HFFc6 (cell line): Measurements from ENCODE around the gene TRAPPC8. TPM values are rescaled to one million over a fixed set of nuclear protein-coding genes. Genes with fewer than 3 reads are reported as not detected.

Source experiments
- DNase-seq: peaks from one replicate; pipeline ENCODE4 v3.0.0-alpha.2; 2018
- H3K27ac Mint-ChIP-seq: 2 replicates; pipeline ENCODE4 v1.8.0; 2020; ENCODE audit warnings: mild to moderate bottlenecking, mixed read lengths
- H3K27me3 Mint-ChIP-seq: 2 replicates; pipeline ENCODE4 v1.8.0; 2021; ENCODE audit warnings: mild to moderate bottlenecking, moderate library complexity, mixed read lengths; ENCODE audit not compliant: insufficient read depth
- H3K36me3 Mint-ChIP-seq: 2 replicates; pipeline ENCODE4 v1.8.0; 2021; ENCODE audit warnings: low read depth, mixed read lengths
- H3K4me1 Mint-ChIP-seq: 2 replicates; pipeline ENCODE4 v1.8.0; 2020; ENCODE audit warnings: low read depth, mixed read lengths
- H3K4me3 Mint-ChIP-seq: 2 replicates; pipeline ENCODE4 v1.8.0; 2020; ENCODE audit warnings: mild to moderate bottlenecking, moderate library complexity, mixed read lengths
- H3K9me3 Mint-ChIP-seq: 2 replicates; pipeline ENCODE4 v1.8.0; 2020; ENCODE audit warnings: mild to moderate bottlenecking, mixed read lengths
- CTCF ChIP-seq: fragments of 200-600 bp; sonication (generic); IDR thresholded peaks from 2 replicates; pipeline ENCODE4 v1.5.0; 2021; ENCODE audit warnings: antibody characterized with exemption, mild to moderate bottlenecking
- total RNA-seq, 6 experiments: library from RNA; stranded (reverse); fragmentation: NEBNext Ultra II Directional; extraction: Animal tissue kit (Norgen Biotek cat#: 25700); gene quantifications; 2 replicates in 1 of 6; 3 replicates in 5 of 6; pipeline ENCODE4 v1.2.3, GENCODE V29; 2021

The TRAPPC8 gene
- total RNA-seq, 6 experiments from 2014 or later, result 26.0 to 31.4 (median 29.1) TPM

GRCh38 chr18:31875301-31875700, 67.6 kb downstream of the TRAPPC8 start:
- no peak for TF ChIP-seq CTCF
- H3K4me3 Mint-ChIP-seq, result no peak overlapping the region
- H3K4me1 Mint-ChIP-seq, result no peaks in the 10 kb centered on the region; the same call in 1 of the 2 replicates
- H3K36me3 Mint-ChIP-seq, result peaks cover 36% of the 10 kb centered on the region
- no peak overlapping the region for H3K27ac Mint-ChIP-seq
- DNase-seq, result no peak
- H3K9me3 Mint-ChIP-seq, result peaks cover 4% of the 10 kb centered on the region
- H3K27me3 Mint-ChIP-seq, result no peaks in the 10 kb centered on the region

- TF ChIP-seq CTCF, result no peak
- Mint-ChIP-seq H3K4me1 (no peaks in the 10 kb centered on the region), H3K27me3 (no peaks in the 10 kb centered on the region; the same call in 1 of the 2 replicates), H3K9me3 (no peaks in the 10 kb centered on the region), H3K36me3 (no peaks in the 10 kb centered on the region), H3K27ac (no peak overlapping the region), H3K4me3 (no peak overlapping the region)
- no peak for DNase-seq
These were observed 79.8 kb downstream of the TRAPPC8 start for GRCh38 chr18:31863103-31863502.

- H3K27me3 Mint-ChIP-seq, result no peaks in the 10 kb centered on the region; the same call in 1 of the 2 replicates
- H3K4me3 Mint-ChIP-seq, result no peak overlapping the region
- H3K9me3 Mint-ChIP-seq, result no peaks in the 10 kb centered on the region
- no peak for DNase-seq
- no peak overlapping the region for H3K27ac Mint-ChIP-seq
- H3K36me3 Mint-ChIP-seq, result 0 out of 2 replicates have a peak, but pooled peaks cover 10% of the 10 kb centered on the region
- H3K4me1 Mint-ChIP-seq, result no peaks in the 10 kb centered on the region
- TF ChIP-seq CTCF, result no peak
These were observed 82.4 kb downstream of the TRAPPC8 start for GRCh38 chr18:31860488-31860887.

- no peaks in the 10 kb centered on the region for H3K9me3 Mint-ChIP-seq
- H3K4me1 Mint-ChIP-seq, result no peaks in the 10 kb centered on the region
- TF ChIP-seq CTCF, result no peak
- 0 out of 2 replicates have a peak, but pooled peaks cover 10% of the 10 kb centered on the region for H3K36me3 Mint-ChIP-seq
- no peak overlapping the region for H3K4me3 Mint-ChIP-seq
- H3K27ac Mint-ChIP-seq, result no peak overlapping the region
- no peaks in the 10 kb centered on the region; the same call in 1 of the 2 replicates for H3K27me3 Mint-ChIP-seq
- no peak for DNase-seq
These were observed 85.3 kb downstream of the TRAPPC8 start for GRCh38 chr18:31857526-31858106.

- no peaks in the 10 kb centered on the region for H3K4me1 Mint-ChIP-seq
- peaks cover 7% of the 10 kb centered on the region for H3K36me3 Mint-ChIP-seq
- H3K27ac Mint-ChIP-seq, result no peak overlapping the region
- no peaks in the 10 kb centered on the region; the same call in 1 of the 2 replicates for H3K27me3 Mint-ChIP-seq
- DNase-seq, result no peak
- H3K9me3 Mint-ChIP-seq, result no peaks in the 10 kb centered on the region
- no peak overlapping the region for H3K4me3 Mint-ChIP-seq
- TF ChIP-seq CTCF, result no peak
These were observed 92.1 kb downstream of the TRAPPC8 start for GRCh38 chr18:31850844-31851243.
